Measurements from ENCODE around the gene COX4I2. TPM values are rescaled to one million over a fixed set of nuclear protein-coding genes. Genes with fewer than 3 reads are reported as not detected.

COX4I2 gene
- polyA plus RNA-seq, 3 donors = not detected

DNA sequence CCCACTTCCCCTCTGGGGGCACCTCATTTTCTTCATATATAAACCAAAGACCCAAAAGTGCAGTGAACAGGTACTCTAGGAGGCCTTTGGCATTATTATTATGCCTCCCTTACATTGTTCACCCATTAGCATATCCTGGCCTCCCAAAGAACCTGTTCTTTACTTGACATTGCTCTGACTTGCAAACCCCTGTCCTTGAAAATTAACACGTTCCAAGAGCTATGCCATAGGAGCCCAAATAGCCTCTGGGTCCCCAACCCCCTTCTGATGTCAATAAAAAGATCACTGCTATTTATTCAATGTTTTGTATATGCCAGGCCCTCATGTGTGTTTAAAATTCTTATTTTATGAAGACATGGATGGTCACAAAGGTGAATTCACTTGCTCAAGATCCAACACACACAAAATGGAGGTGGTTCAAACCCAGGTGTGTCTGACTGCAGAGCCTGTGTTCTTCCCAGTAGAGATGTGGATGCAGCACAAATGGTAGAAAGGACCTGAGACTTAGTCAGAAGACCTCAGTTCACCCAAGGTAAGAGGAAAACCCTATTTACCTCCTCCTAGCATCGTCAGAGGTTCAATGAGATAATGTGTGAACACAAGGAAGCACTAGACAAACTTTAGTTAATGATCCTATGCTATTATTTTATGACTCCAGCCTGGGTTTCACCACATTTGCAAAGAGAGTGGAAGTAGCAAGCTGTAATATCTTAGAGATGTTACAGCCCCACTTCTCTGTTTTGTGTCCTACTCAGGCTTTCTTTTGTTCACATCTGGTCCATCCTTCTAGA, 48.3 kb downstream of the COX4I2 start:
- Mint-ChIP-seq H3K4me3 (no peak overlapping the region), H3K27me3 (ENCODE audit: low read depth in 3 of 3) (no peaks in the 10 kb centered on the region), H3K4me1 (peaks cover 2% of the 10 kb centered on the region), H3K9me3 (no peaks in the 10 kb centered on the region), H3K27ac (peak overlapping the region in 2 of 7 donors; percentile 46 to 66), H3K36me3 (peaks cover 46 to 69% of the 10 kb centered on the region in 2 donors)
- Histone ChIP-seq H3K27me3 (ENCODE audit: control insufficient read depth in 2 of 2, insufficient read depth in 2 of 2, low read length in 2 of 2) (no peaks in the 10 kb centered on the region), H3K79me2 (ENCODE audit: insufficient read depth, low read length) (peaks cover 3% of the 10 kb centered on the region), H3K9me3 (replicated peaks in 1 of 2; ENCODE audit: control insufficient read depth in 1 of 2, insufficient read depth in 1 of 2, low read length in 2 of 2) (no peaks in the 10 kb centered on the region), H3K4me1 (ENCODE audit: control insufficient read depth in 1 of 2, insufficient read depth in 2 of 2, low read length in 2 of 2) (no peaks in the 10 kb centered on the region), H4K20me1 (ENCODE audit: insufficient read depth, low read length) (peaks cover 34% of the 10 kb centered on the region), H3K4me3 (replicated peaks in 1 of 3; ENCODE audit: low read depth in 2 of 3, low read length in 3 of 3) (no peak overlapping the region), H3K9ac (ENCODE audit: insufficient read depth, low read length, poor library complexity, severe bottlenecking) (no peak overlapping the region), H3K36me3 (replicated peaks in 1 of 2; ENCODE audit: control insufficient read depth in 1 of 2, insufficient read depth in 2 of 2, low read length in 2 of 2) (peaks cover 28 to 68% of the 10 kb centered on the region in 2 donors), H2AFZ (ENCODE audit: insufficient read depth, low read depth, low read length, poor library complexity, severe bottlenecking) (no peak overlapping the region), H3K27ac (ENCODE audit: low read depth in 1 of 2, low read length in 2 of 2) (peak overlapping the region in 1 of 2 donors; percentile 2), H3K4me2 (replicated peaks; ENCODE audit: extremely low read depth, low read length, poor library complexity, severe bottlenecking) (no peak overlapping the region)
- intact Hi-C loops (cut with micrococcal nuclease) = no loop called here
- TF ChIP-seq CTCF (IDR thresholded peaks at IDR 0.05) = no peak
- WGBS (ENCODE audit: insufficient coverage) = no CpG with 5 or more reads among the region's 2 CpGs
- no peak for DNase-seq

- H3K36me3 ChIP-seq (replicated peaks in 1 of 2; ENCODE audit: control insufficient read depth in 1 of 2, insufficient read depth in 2 of 2, low read length in 2 of 2) = peaks cover 35 to 55% of the 10 kb centered on the region in 2 donors
- H3K9me3 ChIP-seq (replicated peaks in 1 of 2; ENCODE audit: control insufficient read depth in 1 of 2, insufficient read depth in 1 of 2, low read length in 2 of 2) = no peaks in the 10 kb centered on the region
- Mint-ChIP-seq H3K4me1 (peaks cover 9% of the 10 kb centered on the region), H3K27me3 (ENCODE audit: low read depth in 3 of 3) (no peaks in the 10 kb centered on the region), H3K4me3 (no peak overlapping the region), H3K27ac (peak overlapping the region in 1 of 7 donors; percentile 21), H3K9me3 (no peaks in the 10 kb centered on the region), H3K36me3 (peaks cover 50 to 69% of the 10 kb centered on the region in 2 donors)
- no peak overlapping the region for H3K27ac ChIP-seq (ENCODE audit: low read depth in 1 of 2, low read length in 2 of 2)
- no peak overlapping the region for H2AFZ ChIP-seq (ENCODE audit: insufficient read depth, low read depth, low read length, poor library complexity, severe bottlenecking)
- WGBS (ENCODE audit: insufficient coverage) = no CpG with 5 or more reads among the region's 3 CpGs
- H3K9ac ChIP-seq (ENCODE audit: insufficient read depth, low read length, poor library complexity, severe bottlenecking) = no peak overlapping the region
- TF ChIP-seq CTCF (IDR thresholded peaks at IDR 0.05) = no peak
- no peak overlapping the region for H3K4me2 ChIP-seq (replicated peaks; ENCODE audit: extremely low read depth, low read length, poor library complexity, severe bottlenecking)
- H4K20me1 ChIP-seq (ENCODE audit: insufficient read depth, low read length) = peaks cover 30% of the 10 kb centered on the region
- H3K4me1 ChIP-seq (ENCODE audit: control insufficient read depth in 1 of 2, insufficient read depth in 2 of 2, low read length in 2 of 2) = no peaks in the 10 kb centered on the region
- no peak for DNase-seq
- H3K27me3 ChIP-seq (ENCODE audit: control insufficient read depth in 2 of 2, insufficient read depth in 2 of 2, low read length in 2 of 2) = no peaks in the 10 kb centered on the region
- H3K4me3 ChIP-seq (replicated peaks in 1 of 3; ENCODE audit: low read depth in 2 of 3, low read length in 3 of 3) = no peak overlapping the region
- intact Hi-C loops (cut with micrococcal nuclease) = no loop called here
- H3K79me2 ChIP-seq (ENCODE audit: insufficient read depth, low read length) = peaks cover 3% of the 10 kb centered on the region
Measured at GRCh38 chr20:31687777-31688176, 50.1 kb downstream of the COX4I2 start.
